WTC11 (cell line): Measurements from ENCODE around the gene CMTM1. TPM values are rescaled to one million over a fixed set of nuclear protein-coding genes. Genes with fewer than 3 reads are reported as not detected.
A peak's percentile ranks its signal among the peaks of the same experiment; 100 is the strongest.

Source experiments
- ATAC-seq: fragments of 200-7000 bp; cut with Tn5 transposase; 2 replicates; pipeline ENCODE4 v1.10.0; 2021; ENCODE audit warnings: mild to moderate bottlenecking, moderate library complexity
- CTCF ChIA-PET: fragments of 300-600 bp; sonication (Branson Sonifier 250); formaldehyde crosslinking; loops from one replicate; lab custom pipeline; 2021; ENCODE audit warnings: antibody characterized with exemption; lab: Charles Lee
- POLR2A ChIA-PET: fragments of 350-600 bp; sonication (Branson Sonifier 250); formaldehyde crosslinking; loops from one replicate; lab custom pipeline; 2021; ENCODE audit warnings: antibody characterized with exemption; lab: Charles Lee
- DNase-seq: peaks from one replicate; pipeline ENCODE4 v3.0.0; 2021; ENCODE audit warnings: low spot score
- H3K27ac Mint-ChIP-seq: 2 replicates; pipeline ENCODE4 v1.8.0; 2021; ENCODE audit warnings: mixed read lengths
- H3K27me3 Mint-ChIP-seq: 2 replicates; pipeline ENCODE4 v1.8.0; 2021; ENCODE audit warnings: low read depth, mild to moderate bottlenecking, moderate library complexity, mixed read lengths
- H3K36me3 Mint-ChIP-seq: 2 replicates; pipeline ENCODE4 v1.8.0; 2021; ENCODE audit warnings: mixed read lengths
- H3K4me1 Mint-ChIP-seq: 2 replicates; pipeline ENCODE4 v1.8.0; 2022; ENCODE audit warnings: mixed read lengths
- H3K4me3 Mint-ChIP-seq: 2 replicates; pipeline ENCODE4 v1.8.0; 2021; ENCODE audit warnings: mild to moderate bottlenecking, moderate library complexity, mixed read lengths
- H3K9me3 Mint-ChIP-seq: 2 replicates; pipeline ENCODE4 v1.8.0; 2021; ENCODE audit warnings: mixed read lengths
- CREB1 ChIP-seq: sonication (generic); formaldehyde crosslinking; IDR thresholded peaks from 2 replicates; pipeline ENCODE4 v1.8.0; 2023; ENCODE audit warnings: mild to moderate bottlenecking, missing genetic modification reagents
- ESRRA ChIP-seq: sonication (generic); formaldehyde crosslinking; IDR thresholded peaks from 2 replicates; pipeline ENCODE4 v1.8.1; 2022; ENCODE audit warnings: mild to moderate bottlenecking, missing genetic modification reagents, borderline replicate concordance
- FOXP1 ChIP-seq: sonication (generic); formaldehyde crosslinking; IDR thresholded peaks from 2 replicates; pipeline ENCODE4 v1.8.0; 2022; ENCODE audit warnings: missing genetic modification reagents, mild to moderate bottlenecking, moderate library complexity, borderline replicate concordance
- IRF2 ChIP-seq: sonication (generic); formaldehyde crosslinking; IDR thresholded peaks from 2 replicates; pipeline ENCODE4 v1.8.0; 2022; ENCODE audit warnings: low read depth, missing genetic modification reagents, borderline replicate concordance
- KAT7 ChIP-seq: sonication (generic); formaldehyde crosslinking; IDR thresholded peaks from 2 replicates; pipeline ENCODE4 v1.8.1; 2023; ENCODE audit warnings: missing genetic modification reagents, mild to moderate bottlenecking, borderline replicate concordance
- MYBL2 ChIP-seq: sonication (generic); formaldehyde crosslinking; IDR thresholded peaks from 2 replicates; pipeline ENCODE4 v1.8.1; 2023; ENCODE audit warnings: mild to moderate bottlenecking, moderate library complexity, missing genetic modification reagents
- RORB ChIP-seq: fragments of 250-450 bp; sonication (Bioruptor Pico); IDR thresholded peaks from 2 replicates; pipeline ENCODE4 v1.9.0; 2021; ENCODE audit warnings: mild to moderate bottlenecking
- TEAD4 ChIP-seq: sonication (generic); formaldehyde crosslinking; IDR thresholded peaks from 2 replicates; pipeline ENCODE4 v1.8.0; 2022; ENCODE audit warnings: mild to moderate bottlenecking, missing genetic modification reagents
- ZNF232 ChIP-seq: sonication (generic); formaldehyde crosslinking; IDR thresholded peaks from 2 replicates; pipeline ENCODE4 v1.8.0; 2022; ENCODE audit warnings: mild to moderate bottlenecking, missing genetic modification reagents
- total RNA-seq: library from RNA; stranded (reverse); gene quantifications from 3 replicates; pipeline ENCODE4 v1.2.3, GENCODE V29; 2021
- TF ChIP-seq, protein P1 (sequence below): fragments of 200-600 bp; IDR thresholded peaks from 2 replicates; pipeline ENCODE4 v1.8.0; 2022; ENCODE audit warnings: antibody characterized with exemption
- TF ChIP-seq, protein P2 (sequence below): fragments of 250-450 bp; sonication (Bioruptor Pico); IDR thresholded peaks from 2 replicates; pipeline ENCODE4 v1.9.0; 2021; ENCODE audit warnings: moderate library complexity, mild to moderate bottlenecking, inconsistent platforms, borderline replicate concordance
- TF ChIP-seq, protein P3 (sequence below): sonication (generic); formaldehyde crosslinking; IDR thresholded peaks from 2 replicates; pipeline ENCODE4 v1.8.1; 2023; ENCODE audit warnings: mild to moderate bottlenecking, missing genetic modification reagents
- TF ChIP-seq, protein P4 (sequence below): sonication (generic); formaldehyde crosslinking; IDR thresholded peaks from 2 replicates; pipeline ENCODE4 v1.8.0; 2023; ENCODE audit warnings: missing genetic modification reagents, mild to moderate bottlenecking, borderline replicate concordance
- TF ChIP-seq, protein P5 (sequence below): sonication (generic); formaldehyde crosslinking; IDR thresholded peaks from 2 replicates; pipeline ENCODE4 v1.8.0; 2022; ENCODE audit warnings: missing genetic modification reagents
- TF ChIP-seq, protein P6 (sequence below): sonication (generic); formaldehyde crosslinking; IDR thresholded peaks from 2 replicates; pipeline ENCODE4 v1.8.0; 2022; ENCODE audit warnings: mild to moderate bottlenecking, missing genetic modification reagents

Gene CMTM1
- total RNA-seq, 1 experiment from 2014 or later, result 1.6 TPM

DNA sequence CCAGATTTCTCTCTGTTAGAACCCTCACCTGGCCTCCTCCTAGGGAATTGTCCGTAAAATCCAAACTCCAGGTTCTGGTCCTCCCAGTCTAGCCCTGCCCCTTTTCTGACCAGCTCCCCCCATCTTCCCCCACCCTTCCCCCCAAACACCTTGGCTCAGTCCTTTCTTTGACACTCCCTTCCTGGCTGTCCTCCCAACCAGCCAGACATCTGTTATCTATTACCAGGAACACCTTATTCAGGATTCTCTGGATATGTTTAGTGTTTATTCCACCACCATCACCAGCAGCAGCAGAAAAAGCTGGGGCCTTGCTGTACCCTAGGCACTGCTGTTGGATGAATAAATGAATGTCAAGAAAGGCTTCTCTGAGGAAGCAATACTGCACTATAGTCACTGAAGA, 34.2 kb downstream of the CMTM1 start (continued):
- TF ChIP-seq, protein P1, sequence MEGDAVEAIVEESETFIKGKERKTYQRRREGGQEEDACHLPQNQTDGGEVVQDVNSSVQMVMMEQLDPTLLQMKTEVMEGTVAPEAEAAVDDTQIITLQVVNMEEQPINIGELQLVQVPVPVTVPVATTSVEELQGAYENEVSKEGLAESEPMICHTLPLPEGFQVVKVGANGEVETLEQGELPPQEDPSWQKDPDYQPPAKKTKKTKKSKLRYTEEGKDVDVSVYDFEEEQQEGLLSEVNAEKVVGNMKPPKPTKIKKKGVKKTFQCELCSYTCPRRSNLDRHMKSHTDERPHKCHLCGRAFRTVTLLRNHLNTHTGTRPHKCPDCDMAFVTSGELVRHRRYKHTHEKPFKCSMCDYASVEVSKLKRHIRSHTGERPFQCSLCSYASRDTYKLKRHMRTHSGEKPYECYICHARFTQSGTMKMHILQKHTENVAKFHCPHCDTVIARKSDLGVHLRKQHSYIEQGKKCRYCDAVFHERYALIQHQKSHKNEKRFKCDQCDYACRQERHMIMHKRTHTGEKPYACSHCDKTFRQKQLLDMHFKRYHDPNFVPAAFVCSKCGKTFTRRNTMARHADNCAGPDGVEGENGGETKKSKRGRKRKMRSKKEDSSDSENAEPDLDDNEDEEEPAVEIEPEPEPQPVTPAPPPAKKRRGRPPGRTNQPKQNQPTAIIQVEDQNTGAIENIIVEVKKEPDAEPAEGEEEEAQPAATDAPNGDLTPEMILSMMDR, result no peak

DNA sequence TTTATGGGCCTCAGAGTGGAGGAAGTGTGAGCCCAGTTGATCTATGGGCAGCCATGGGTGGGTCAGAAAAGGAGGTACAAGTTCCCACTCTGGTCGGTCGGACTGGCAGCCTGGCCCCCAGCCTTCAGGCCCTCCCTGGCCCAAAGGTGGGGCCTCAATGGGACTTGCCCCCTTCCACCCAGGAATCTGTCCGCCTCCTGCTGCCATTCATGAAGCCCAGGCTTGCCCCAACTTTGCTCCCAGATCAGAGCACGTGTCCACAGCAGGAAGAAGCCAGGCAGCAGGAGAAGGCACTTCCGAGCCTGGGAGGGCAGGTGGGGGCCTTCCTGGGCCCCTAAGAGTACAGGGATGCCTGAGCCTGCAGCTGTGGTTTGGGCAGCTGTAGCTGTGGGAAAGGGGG, 35.2 kb downstream of the CMTM1 start:
- no peak for ATAC-seq
- H3K4me1 Mint-ChIP-seq, result peaks cover 16% of the 10 kb centered on the region
- CTCF ChIA-PET, result interaction anchor here (0.7 to 0.9 kb wide), 2 partner anchors 49 to 309 kb away, joined by 3 to 5 read pairs; no protein-coding TSS in a partner anchor

DNA sequence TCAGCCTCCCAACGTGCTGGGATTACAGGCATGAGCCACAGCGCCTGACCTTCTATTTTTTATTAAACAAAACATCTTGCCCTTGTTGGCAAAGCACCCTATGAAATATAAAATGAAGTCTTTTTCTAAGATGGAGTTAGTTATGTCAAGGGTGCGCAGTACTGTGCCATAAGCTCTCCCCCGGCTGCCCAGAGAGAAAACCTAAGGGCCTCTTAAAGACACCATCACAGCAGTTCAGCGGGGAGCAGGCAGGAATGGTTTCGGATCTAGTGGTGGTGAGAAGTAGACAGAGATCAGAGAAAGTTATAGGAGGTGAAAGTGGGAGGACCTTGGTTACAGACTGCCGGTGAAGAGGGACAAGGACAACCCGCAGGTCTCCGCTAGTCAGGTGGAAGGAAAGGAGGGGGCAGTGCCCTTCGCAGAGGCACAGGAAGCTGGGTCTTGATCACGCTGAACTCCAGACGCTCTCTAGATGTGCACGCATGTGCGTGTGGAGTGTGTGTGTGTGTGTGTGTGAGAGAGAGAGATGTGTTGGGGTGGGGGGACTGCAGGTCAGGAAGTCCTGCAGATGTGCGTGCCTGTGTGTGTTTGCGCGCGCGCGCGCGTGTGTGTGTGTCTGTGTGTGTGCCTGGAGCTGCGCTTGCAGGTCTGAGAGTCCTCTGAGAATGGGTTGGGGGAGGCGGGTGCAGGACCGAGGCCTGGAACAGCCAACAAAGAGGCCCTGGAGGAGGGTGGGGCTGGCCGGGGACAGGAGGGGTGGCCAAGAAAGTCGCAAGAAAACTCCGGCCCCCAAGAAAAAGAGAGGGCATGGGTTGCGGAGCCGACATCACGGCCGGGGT, 37.5 kb downstream of the CMTM1 start:
- peak; percentile 74 for DNase-seq
- H3K36me3 Mint-ChIP-seq, result no peaks in the 10 kb centered on the region
- H3K27ac Mint-ChIP-seq, result peak overlapping the region; percentile 94
- peaks cover 29% of the 10 kb centered on the region for H3K4me1 Mint-ChIP-seq
- ChIA-PET CTCF (interaction anchor here (0.6 to 1.8 kb wide), 9 partner anchors 14 to 306 kb away, joined by 3 to 16 read pairs (median 4); no protein-coding TSS in a partner anchor), POLR2A (interaction anchor here (0.5 kb wide), 1 partner anchor 490 kb away, joined by 6 read pairs; no protein-coding TSS in a partner anchor)
- peaks cover 6% of the 10 kb centered on the region; the same call in 1 of the 2 replicates for H3K27me3 Mint-ChIP-seq
- TF ChIP-seq, protein P2, sequence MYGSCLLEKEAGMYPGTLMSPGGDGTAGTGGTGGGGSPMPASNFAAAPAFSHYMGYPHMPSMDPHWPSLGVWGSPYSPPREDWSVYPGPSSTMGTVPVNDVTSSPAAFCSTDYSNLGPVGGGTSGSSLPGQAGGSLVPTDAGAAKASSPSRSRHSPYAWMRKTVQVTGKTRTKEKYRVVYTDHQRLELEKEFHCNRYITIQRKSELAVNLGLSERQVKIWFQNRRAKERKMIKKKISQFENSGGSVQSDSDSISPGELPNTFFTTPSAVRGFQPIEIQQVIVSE (CRISPR knock-in tag), result no peak
- TF ChIP-seq ESRRA (CRISPR knock-in tag) (no peak), KAT7 (CRISPR knock-in tag) (no peak), IRF2 (CRISPR knock-in tag) (no peak), TEAD4 (CRISPR knock-in tag) (no peak), FOXP1 (CRISPR knock-in tag) (peak; percentile 58; the same call in 1 of the 2 replicates), ZNF232 (no peak), MYBL2 (CRISPR knock-in tag) (no peak)
- TF ChIP-seq, protein P3, sequence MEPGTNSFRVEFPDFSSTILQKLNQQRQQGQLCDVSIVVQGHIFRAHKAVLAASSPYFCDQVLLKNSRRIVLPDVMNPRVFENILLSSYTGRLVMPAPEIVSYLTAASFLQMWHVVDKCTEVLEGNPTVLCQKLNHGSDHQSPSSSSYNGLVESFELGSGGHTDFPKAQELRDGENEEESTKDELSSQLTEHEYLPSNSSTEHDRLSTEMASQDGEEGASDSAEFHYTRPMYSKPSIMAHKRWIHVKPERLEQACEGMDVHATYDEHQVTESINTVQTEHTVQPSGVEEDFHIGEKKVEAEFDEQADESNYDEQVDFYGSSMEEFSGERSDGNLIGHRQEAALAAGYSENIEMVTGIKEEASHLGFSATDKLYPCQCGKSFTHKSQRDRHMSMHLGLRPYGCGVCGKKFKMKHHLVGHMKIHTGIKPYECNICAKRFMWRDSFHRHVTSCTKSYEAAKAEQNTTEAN, result peak; percentile 69; the same call in 1 of the 2 replicates
- TF ChIP-seq, protein P4, sequence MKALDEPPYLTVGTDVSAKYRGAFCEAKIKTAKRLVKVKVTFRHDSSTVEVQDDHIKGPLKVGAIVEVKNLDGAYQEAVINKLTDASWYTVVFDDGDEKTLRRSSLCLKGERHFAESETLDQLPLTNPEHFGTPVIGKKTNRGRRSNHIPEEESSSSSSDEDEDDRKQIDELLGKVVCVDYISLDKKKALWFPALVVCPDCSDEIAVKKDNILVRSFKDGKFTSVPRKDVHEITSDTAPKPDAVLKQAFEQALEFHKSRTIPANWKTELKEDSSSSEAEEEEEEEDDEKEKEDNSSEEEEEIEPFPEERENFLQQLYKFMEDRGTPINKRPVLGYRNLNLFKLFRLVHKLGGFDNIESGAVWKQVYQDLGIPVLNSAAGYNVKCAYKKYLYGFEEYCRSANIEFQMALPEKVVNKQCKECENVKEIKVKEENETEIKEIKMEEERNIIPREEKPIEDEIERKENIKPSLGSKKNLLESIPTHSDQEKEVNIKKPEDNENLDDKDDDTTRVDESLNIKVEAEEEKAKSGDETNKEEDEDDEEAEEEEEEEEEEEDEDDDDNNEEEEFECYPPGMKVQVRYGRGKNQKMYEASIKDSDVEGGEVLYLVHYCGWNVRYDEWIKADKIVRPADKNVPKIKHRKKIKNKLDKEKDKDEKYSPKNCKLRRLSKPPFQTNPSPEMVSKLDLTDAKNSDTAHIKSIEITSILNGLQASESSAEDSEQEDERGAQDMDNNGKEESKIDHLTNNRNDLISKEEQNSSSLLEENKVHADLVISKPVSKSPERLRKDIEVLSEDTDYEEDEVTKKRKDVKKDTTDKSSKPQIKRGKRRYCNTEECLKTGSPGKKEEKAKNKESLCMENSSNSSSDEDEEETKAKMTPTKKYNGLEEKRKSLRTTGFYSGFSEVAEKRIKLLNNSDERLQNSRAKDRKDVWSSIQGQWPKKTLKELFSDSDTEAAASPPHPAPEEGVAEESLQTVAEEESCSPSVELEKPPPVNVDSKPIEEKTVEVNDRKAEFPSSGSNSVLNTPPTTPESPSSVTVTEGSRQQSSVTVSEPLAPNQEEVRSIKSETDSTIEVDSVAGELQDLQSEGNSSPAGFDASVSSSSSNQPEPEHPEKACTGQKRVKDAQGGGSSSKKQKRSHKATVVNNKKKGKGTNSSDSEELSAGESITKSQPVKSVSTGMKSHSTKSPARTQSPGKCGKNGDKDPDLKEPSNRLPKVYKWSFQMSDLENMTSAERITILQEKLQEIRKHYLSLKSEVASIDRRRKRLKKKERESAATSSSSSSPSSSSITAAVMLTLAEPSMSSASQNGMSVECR (CRISPR knock-in tag), result no peak
- TF ChIP-seq, protein P5, sequence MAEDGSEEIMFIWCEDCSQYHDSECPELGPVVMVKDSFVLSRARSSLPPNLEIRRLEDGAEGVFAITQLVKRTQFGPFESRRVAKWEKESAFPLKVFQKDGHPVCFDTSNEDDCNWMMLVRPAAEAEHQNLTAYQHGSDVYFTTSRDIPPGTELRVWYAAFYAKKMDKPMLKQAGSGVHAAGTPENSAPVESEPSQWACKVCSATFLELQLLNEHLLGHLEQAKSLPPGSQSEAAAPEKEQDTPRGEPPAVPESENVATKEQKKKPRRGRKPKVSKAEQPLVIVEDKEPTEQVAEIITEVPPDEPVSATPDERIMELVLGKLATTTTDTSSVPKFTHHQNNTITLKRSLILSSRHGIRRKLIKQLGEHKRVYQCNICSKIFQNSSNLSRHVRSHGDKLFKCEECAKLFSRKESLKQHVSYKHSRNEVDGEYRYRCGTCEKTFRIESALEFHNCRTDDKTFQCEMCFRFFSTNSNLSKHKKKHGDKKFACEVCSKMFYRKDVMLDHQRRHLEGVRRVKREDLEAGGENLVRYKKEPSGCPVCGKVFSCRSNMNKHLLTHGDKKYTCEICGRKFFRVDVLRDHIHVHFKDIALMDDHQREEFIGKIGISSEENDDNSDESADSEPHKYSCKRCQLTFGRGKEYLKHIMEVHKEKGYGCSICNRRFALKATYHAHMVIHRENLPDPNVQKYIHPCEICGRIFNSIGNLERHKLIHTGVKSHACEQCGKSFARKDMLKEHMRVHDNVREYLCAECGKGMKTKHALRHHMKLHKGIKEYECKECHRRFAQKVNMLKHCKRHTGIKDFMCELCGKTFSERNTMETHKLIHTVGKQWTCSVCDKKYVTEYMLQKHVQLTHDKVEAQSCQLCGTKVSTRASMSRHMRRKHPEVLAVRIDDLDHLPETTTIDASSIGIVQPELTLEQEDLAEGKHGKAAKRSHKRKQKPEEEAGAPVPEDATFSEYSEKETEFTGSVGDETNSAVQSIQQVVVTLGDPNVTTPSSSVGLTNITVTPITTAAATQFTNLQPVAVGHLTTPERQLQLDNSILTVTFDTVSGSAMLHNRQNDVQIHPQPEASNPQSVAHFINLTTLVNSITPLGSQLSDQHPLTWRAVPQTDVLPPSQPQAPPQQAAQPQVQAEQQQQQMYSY, result peak; percentile 31; the same call in 1 of the 2 replicates
- TF ChIP-seq, protein P6, sequence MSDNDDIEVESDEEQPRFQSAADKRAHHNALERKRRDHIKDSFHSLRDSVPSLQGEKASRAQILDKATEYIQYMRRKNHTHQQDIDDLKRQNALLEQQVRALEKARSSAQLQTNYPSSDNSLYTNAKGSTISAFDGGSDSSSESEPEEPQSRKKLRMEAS (CRISPR knock-in tag), result peak; percentile 41; the same call in 1 of the 2 replicates
- TF ChIP-seq, all 79 proteins: peak for 4
- no peaks in the 10 kb centered on the region for H3K9me3 Mint-ChIP-seq
- H3K4me3 Mint-ChIP-seq, result peak overlapping the region; percentile 81
- ATAC-seq, result peak; percentile 44

More for the DNA sequence above, 35.2 kb downstream of the CMTM1 start:
- Mint-ChIP-seq H3K36me3 (no peaks in the 10 kb centered on the region), H3K9me3 (no peaks in the 10 kb centered on the region), H3K27ac (no peak overlapping the region), H3K4me3 (no peak overlapping the region), H3K27me3 (peaks cover 6% of the 10 kb centered on the region; the same call in 1 of the 2 replicates)
- DNase-seq, result no peak
- POLR2A ChIA-PET, result no interaction called here
- TF ChIP-seq, protein P3, result no peak
- TF ChIP-seq RORB (CRISPR knock-in tag) (no peak), CREB1 (CRISPR knock-in tag) (no peak)
